T47D (cell line): ENCODE data around the gene CARD14.
"Not testable (repeated sequence)": the region's sequence is repeated elsewhere in the genome, so short reads cannot be mapped to it uniquely, and the experiment has no call there.

ENCODE experiments used
- DNase-seq, 2 experiments: peaks; one replicate each; pipeline versions ENCODE4 v3.0.0 to v3.0.0-alpha.2; 2011 to 2012; ENCODE audit warnings: low read depth in 1 of 2, low spot score in 1 of 2
- JUND ChIP-seq: IDR thresholded peaks from 2 replicates; pipeline ENCODE4 v1.6.1; 2012; ENCODE audit warnings: low read depth
- in situ Hi-C: cut with HindIII; loops from 2 replicates; pipeline ENCODE4 v1.10.0; 2016; ENCODE audit warnings: low sequenced_read_pairs, low pct_unique_long_range_greater_than_20kb

Gene CARD14

GRCh38 chr17:80248001-80248893 lies 78.4 kb downstream of the CARD14 start:
- no peak for DNase-seq
- in situ Hi-C loops: no loop called here
- no peak for TF ChIP-seq JUND

DNA sequence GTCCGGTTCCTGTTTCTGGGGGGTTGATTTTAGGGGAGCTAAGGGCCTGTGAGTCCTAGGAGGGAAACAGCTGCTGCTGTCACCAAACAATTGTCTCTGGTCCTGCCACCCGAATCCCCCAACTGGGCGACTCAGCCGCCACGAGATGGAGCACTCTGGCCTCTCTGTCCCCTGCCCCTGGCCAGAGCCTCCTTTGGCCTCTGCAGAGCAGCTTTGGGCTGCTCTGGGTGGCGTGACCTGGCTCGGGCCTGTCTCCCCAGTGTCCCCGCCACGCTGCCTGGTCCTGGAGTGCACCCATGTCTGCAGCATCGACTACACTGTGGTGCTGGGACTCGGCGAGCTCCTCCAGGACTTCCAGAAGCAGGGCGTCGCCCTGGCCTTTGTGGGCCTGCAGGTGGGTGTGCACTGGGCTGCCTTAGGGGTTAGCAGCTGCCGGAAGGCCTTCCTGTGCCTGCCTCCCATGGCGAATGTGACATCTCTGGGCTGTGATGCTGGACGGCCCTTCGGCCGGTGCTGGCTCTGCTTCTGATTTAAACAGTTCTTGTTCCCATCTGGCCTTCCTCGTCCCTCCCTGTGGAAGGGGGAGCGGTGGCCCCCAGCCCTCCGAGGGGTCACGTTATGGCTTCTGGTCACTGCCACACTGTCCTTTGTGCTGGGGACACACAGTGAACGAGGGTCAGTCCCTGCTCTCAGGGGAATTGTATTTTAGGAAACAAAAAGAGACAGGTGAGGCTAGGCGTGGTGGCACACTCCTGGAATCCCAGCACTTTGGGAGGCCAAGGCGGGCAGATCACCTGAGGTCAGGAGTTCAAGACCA lies 79.3 kb downstream of the CARD14 start:
- no peak for DNase-seq
- no peak for TF ChIP-seq JUND
- in situ Hi-C loops: no loop called here

GRCh38 chr17:80251966-80252365 lies 82.1 kb downstream of the CARD14 start:
- no peak for DNase-seq
- no peak for TF ChIP-seq JUND
- in situ Hi-C loops: no loop called here

DNA sequence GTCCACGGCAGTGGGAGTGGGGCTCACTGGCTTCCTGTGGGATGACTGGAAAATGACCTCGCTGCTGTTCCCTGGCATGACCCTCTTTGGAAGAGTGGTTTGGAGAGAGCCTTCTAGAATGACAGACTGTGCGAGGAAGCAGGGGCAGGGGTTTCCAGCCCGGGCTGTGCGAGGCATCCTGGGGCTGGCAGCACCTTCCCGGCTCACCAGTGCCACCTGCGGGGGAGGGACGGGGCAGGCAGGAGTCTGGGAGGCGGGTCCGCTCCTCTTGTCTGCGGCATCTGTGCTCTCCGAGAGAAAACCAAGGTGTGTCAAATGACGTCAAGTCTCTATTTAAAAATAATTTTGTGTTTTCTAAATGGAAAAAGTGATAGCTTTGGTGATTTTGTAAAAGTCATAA lies 83.0 kb downstream of the CARD14 start:
- in situ Hi-C loops: no loop called here
- DNase-seq: peak; percentile 85 to 93
- TF ChIP-seq JUND: no peak

- in situ Hi-C loops: no loop called here
- no peak for TF ChIP-seq JUND
- DNase-seq: peak in 1 of 2 experiments; percentile 70
Measured at GRCh38 chr17:80253631-80254395, 84.0 kb downstream of the CARD14 start.

GRCh38 chr17:80254396-80255251 lies 84.8 kb downstream of the CARD14 start:
- peak; percentile 91 for TF ChIP-seq JUND
- DNase-seq: peak; percentile 88 to 94
- in situ Hi-C loops: no loop called here

DNA sequence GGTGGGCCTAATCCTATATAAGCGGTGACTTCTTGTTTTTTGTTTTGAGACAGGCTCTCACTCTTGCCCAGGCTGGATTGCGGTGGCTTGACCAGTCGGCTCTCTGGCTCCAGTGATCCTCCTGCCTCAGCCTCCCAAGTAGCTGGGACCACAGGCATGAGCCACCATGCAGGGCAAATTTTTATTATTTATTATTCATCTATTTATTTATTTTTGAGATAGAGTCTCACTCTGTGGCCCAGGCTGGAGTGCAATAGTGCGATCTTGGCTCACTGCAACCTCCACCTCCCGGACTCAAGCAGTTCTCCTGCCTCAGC lies 86.2 kb downstream of the CARD14 start:
- no peak for TF ChIP-seq JUND
- in situ Hi-C loops: no loop called here
- no peak for DNase-seq

DNA sequence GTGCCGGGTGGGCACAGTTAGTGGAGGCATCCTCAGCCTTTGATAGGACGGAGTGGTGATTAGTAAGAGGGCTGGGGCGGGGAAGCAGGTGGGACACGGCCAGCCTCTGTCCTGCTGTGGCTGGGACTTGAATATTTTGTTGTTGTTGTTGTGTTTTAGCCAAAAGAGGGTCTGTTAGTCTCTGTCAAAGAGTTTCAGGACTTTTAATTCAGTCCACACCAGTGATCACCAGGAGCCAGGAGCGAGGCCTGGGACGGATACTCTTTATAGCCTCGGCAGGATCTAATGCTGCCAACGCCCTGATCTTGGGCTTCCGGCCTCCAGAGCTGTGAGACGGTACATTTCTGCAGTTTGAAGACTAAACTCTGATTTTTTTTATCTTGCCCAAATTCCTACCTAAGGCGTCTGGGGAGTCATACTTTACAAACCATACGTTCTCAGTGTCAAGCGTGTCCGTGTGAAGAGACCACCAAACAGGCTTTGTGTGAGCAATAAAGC lies 87.9 kb downstream of the CARD14 start:
- DNase-seq: no peak
- in situ Hi-C loops: no loop called here
- no peak for TF ChIP-seq JUND

DNA sequence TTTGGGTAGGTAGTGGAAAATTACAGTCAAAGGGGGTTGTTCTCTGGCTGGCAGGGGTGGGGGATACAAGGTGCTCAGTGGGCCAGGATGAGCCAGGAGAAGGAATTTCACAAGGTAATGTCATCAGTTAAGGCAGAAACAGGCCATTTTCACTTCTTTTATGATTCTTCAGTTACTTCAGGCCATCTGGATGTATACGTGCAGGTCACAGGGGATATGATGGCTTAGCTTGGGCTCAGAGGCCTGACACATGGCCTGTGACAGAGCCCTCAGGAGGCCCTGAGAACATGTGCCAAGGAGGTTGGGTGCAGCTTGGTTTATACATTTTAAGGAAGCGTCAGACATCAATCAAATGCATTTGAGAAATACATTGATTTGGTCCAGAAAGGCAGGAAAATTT lies 88.5 kb downstream of the CARD14 start:
- DNase-seq, in situ Hi-C loops: not testable (repeated sequence)
